Prostate gland (tissue), 2 donors: ENCODE results near the gene BRAT1. TPM values are rescaled to one million over a fixed set of nuclear protein-coding genes. Genes with fewer than 3 reads are reported as not detected.

Experiments
- DNase-seq: peaks from one replicate; pipeline ENCODE4 v3.0.0-alpha.2; 2019; ENCODE audit warnings: low spot score
- H3K27ac ChIP-seq, 2 donors: fragments of 200-600 bp; sonication (generic); 2 replicates each; pipeline ENCODE4 v1.5.1; 2017 to 2019
- H3K27me3 ChIP-seq: fragments of 200-600 bp; sonication (generic); replicated peaks from 2 replicates; pipeline ENCODE4 v1.5.1; 2019; ENCODE audit not compliant: insufficient read depth
- H3K36me3 ChIP-seq, 2 donors: fragments of 200-600 bp; sonication (generic); 1 replicate in 1 of 2; 2 replicates in 1 of 2; pipeline versions ENCODE4 v1.5.1 to v1.8.1; 2017 to 2019
- H3K4me1 ChIP-seq: fragments of 200-600 bp; sonication (generic); replicated peaks from 2 replicates; pipeline ENCODE4 v1.5.1; 2019
- H3K4me3 ChIP-seq, 2 donors: fragments of 200-600 bp; sonication (generic); 2 replicates each; pipeline ENCODE4 v1.5.1; 2017 to 2019
- H3K9me3 ChIP-seq: fragments of 200-600 bp; sonication (generic); 2 replicates; pipeline ENCODE4 v1.5.1; 2017
- CTCF ChIP-seq, 4 experiments: fragments of 200-600 bp in 2 of 4; fragments of 450-650 bp in 2 of 4; sonication (generic) in 2 of 4; IDR thresholded peaks; 1 replicate in 3 of 4; 2 replicates in 1 of 4; pipeline ENCODE4 v1.5.1; 2016 to 2019; ENCODE audit warnings: antibody characterized with exemption in 4 of 4, mild to moderate bottlenecking in 2 of 4, moderate library complexity in 2 of 4
- POLR2A ChIP-seq: fragments of 450-650 bp; IDR thresholded peaks from one replicate; pipeline ENCODE4 v1.6.1; 2016; ENCODE audit warnings: antibody characterized with exemption, mild to moderate bottlenecking
- POLR2AphosphoS5 ChIP-seq: sonication (generic); formaldehyde crosslinking; IDR thresholded peaks from one replicate; pipeline ENCODE4 v1.6.1; 2017; ENCODE audit warnings: antibody characterized with exemption
- WGBS: methylation state at CpG from one replicate; pipeline ENCODE4 v1.1.5; 2018; 5-methylcytosine and 5-hydroxymethylcytosine counted together
- intact Hi-C: fragments of 100-400 bp; cut with DNase I; formaldehyde crosslinking; loops from one replicate; pipeline ENCODE4 v1.14.2; 2022
- total RNA-seq, 2 donors: library from RNA; depleted of rRNA; stranded (reverse); fragments of >200 nt; gene quantifications; one replicate each; pipeline ENCODE4 v1.1.0, GENCODE V29; 2016

The BRAT1 gene
- total RNA-seq, 2 donors from 2014 or later = 83.9 to 113 TPM

- 93% methylated on average over 24 of the region's 24 CpGs for WGBS
- no peak overlapping the region for H3K4me3 ChIP-seq
Measured at GRCh38 chr7:2568521-2569223, 13.3 kb upstream of the BRAT1 start.

GRCh38 chr7:2567679-2568278 is 12.5 kb upstream of the BRAT1 start:
- WGBS = 51% methylated on average over 16 of the region's 16 CpGs
- no peaks in the 10 kb centered on the region for H3K9me3 ChIP-seq
- H3K36me3 ChIP-seq = no peaks in the 10 kb centered on the region
- intact Hi-C loops = loop anchor here (5.0 kb wide), 1 partner anchor 115 kb away; no protein-coding TSS in a partner anchor
- TF ChIP-seq POLR2A (no peak), POLR2AphosphoS5 (no peak), CTCF (IDR thresholded peaks at IDR 0.05) (peak in 3 of 4 experiments; percentile 23 to 45 (median 31))
- H3K4me1 ChIP-seq = no peaks in the 10 kb centered on the region
- no peak for DNase-seq
- H3K27me3 ChIP-seq = no peaks in the 10 kb centered on the region
- no peak overlapping the region for H3K27ac ChIP-seq
- no peak overlapping the region for H3K4me3 ChIP-seq

More at GRCh38 chr7:2568521-2569223, 13.3 kb upstream of the BRAT1 start:
- no peak for TF ChIP-seq CTCF (IDR thresholded peaks at IDR 0.05)
- no peak for TF ChIP-seq POLR2AphosphoS5
- TF ChIP-seq POLR2A = no peak
- H3K4me1 ChIP-seq = no peaks in the 10 kb centered on the region
- no peak for DNase-seq
- intact Hi-C loops = loop anchor here (5.0 kb wide), 1 partner anchor 114 kb away; no protein-coding TSS in a partner anchor
- H3K27me3 ChIP-seq = no peaks in the 10 kb centered on the region
- no peaks in the 10 kb centered on the region for H3K36me3 ChIP-seq
- H3K9me3 ChIP-seq = no peaks in the 10 kb centered on the region
- H3K27ac ChIP-seq = no peak overlapping the region

- H3K4me1 ChIP-seq = no peaks in the 10 kb centered on the region
- no peak for DNase-seq
- H3K27me3 ChIP-seq = no peaks in the 10 kb centered on the region
- TF ChIP-seq POLR2A (no peak), CTCF (IDR thresholded peaks at IDR 0.05) (no peak), POLR2AphosphoS5 (no peak)
- no peaks in the 10 kb centered on the region for H3K9me3 ChIP-seq
- no peak overlapping the region for H3K4me3 ChIP-seq
- 60% methylated on average over 28 of the region's 28 CpGs for WGBS
- intact Hi-C loops = loop anchor here (5.0 kb wide), 1 partner anchor 115 kb away; no protein-coding TSS in a partner anchor
- H3K36me3 ChIP-seq = no peaks in the 10 kb centered on the region
- no peak overlapping the region for H3K27ac ChIP-seq
Measured at GRCh38 chr7:2566890-2567678, 11.8 kb upstream of the BRAT1 start.

- no peaks in the 10 kb centered on the region for H3K27me3 ChIP-seq
- no peak for TF ChIP-seq POLR2AphosphoS5
- no peak for TF ChIP-seq POLR2A
- TF ChIP-seq CTCF (IDR thresholded peaks at IDR 0.05) = no peak
- H3K36me3 ChIP-seq = no peaks in the 10 kb centered on the region
- H3K4me3 ChIP-seq = no peak overlapping the region
- no peaks in the 10 kb centered on the region for H3K9me3 ChIP-seq
- no peak overlapping the region for H3K27ac ChIP-seq
- intact Hi-C loops = loop anchor here (5.0 kb wide), 1 partner anchor 116 kb away; no protein-coding TSS in a partner anchor
- 79% methylated on average over 8 of the region's 8 CpGs for WGBS
- no peaks in the 10 kb centered on the region for H3K4me1 ChIP-seq
- DNase-seq = no peak
Measured at GRCh38 chr7:2566348-2566889, 11.1 kb upstream of the BRAT1 start.
